DOHH2 (cell line): ENCODE results near the gene NRXN3.

Experiments
- H3F3A ChIP-seq: fragments of 200-600 bp; sonication (generic), shearing (Covaris generic); 2 replicates; pipeline ENCODE4 v1.6.0; 2016; ENCODE audit warnings: antibody characterized with exemption, mild to moderate bottlenecking; ENCODE audit not compliant: control insufficient read depth, insufficient read depth
- H3K27ac ChIP-seq: fragments of 200-600 bp; sonication (generic); 2 replicates; pipeline ENCODE4 v1.5.1; 2014; ENCODE audit warnings: low read depth, mild to moderate bottlenecking, low read length, moderate library complexity
- H3K27me3 ChIP-seq: fragments of 200-600 bp; sonication (generic); 2 replicates; pipeline ENCODE4 v1.6.1; 2014; ENCODE audit warnings: mild to moderate bottlenecking, low read length, mixed read lengths; ENCODE audit not compliant: control insufficient read depth
- H3K36me3 ChIP-seq: fragments of 200-600 bp; sonication (generic); 2 replicates; pipeline ENCODE4 v1.6.1; 2014; ENCODE audit warnings: mild to moderate bottlenecking, low read length, moderate library complexity, mixed read lengths; ENCODE audit not compliant: control insufficient read depth
- H3K4me1 ChIP-seq: fragments of 200-600 bp; sonication (generic); 2 replicates; pipeline ENCODE4 v1.6.1; 2014; ENCODE audit warnings: mild to moderate bottlenecking, low read length, mixed read lengths; ENCODE audit not compliant: control insufficient read depth
- H3K4me2 ChIP-seq: fragments of 200-600 bp; sonication (generic); 2 replicates; pipeline ENCODE4 v1.6.0; 2014; ENCODE audit warnings: mild to moderate bottlenecking, low read length, moderate library complexity
- H3K4me3 ChIP-seq: fragments of 200-600 bp; sonication (generic); 2 replicates; pipeline ENCODE4 v1.5.1; 2014; ENCODE audit warnings: mild to moderate bottlenecking, low read length, mixed read lengths
- H3K79me2 ChIP-seq: fragments of 200-600 bp; sonication (generic); 2 replicates; pipeline ENCODE4 v1.6.1; 2014; ENCODE audit warnings: mild to moderate bottlenecking, low read length, mixed read lengths; ENCODE audit not compliant: control insufficient read depth
- H3K9me2 ChIP-seq: fragments of 200-600 bp; sonication (generic); replicated peaks from 2 replicates; pipeline ENCODE4 v1.6.1; 2014; ENCODE audit warnings: mild to moderate bottlenecking, low read length, mixed read lengths; ENCODE audit not compliant: control insufficient read depth
- H3K9me3 ChIP-seq: fragments of 200-600 bp; sonication (generic); 2 replicates; pipeline ENCODE4 v1.6.1; 2014; ENCODE audit warnings: antibody characterized with exemption, low read length, mixed read lengths; ENCODE audit not compliant: control insufficient read depth, insufficient read depth
- H4K20me1 ChIP-seq: fragments of 200-600 bp; sonication (generic); 2 replicates; pipeline ENCODE4 v1.6.0; 2014; ENCODE audit warnings: low read depth, mild to moderate bottlenecking, antibody characterized with exemption, low read length, moderate library complexity; ENCODE audit not compliant: control insufficient read depth, insufficient read depth
- CTCF ChIP-seq: fragments of 200-600 bp; sonication (generic); IDR thresholded peaks from one replicate; pipeline ENCODE4 v1.5.1; 2014; ENCODE audit warnings: antibody characterized with exemption, mild to moderate bottlenecking, low read depth, low read length; ENCODE audit not compliant: poor library complexity, severe bottlenecking
- EZH2phosphoT487 ChIP-seq: fragments of 200-600 bp; sonication (generic); IDR thresholded peaks from 2 replicates; pipeline ENCODE4 v1.6.1; 2017; ENCODE audit warnings: borderline replicate concordance, mild to moderate bottlenecking, antibody characterized with exemption, low read length, moderate library complexity, mixed read lengths

The NRXN3 gene

GRCh38 chr14:78992867-78993266 is 822.7 kb downstream of the NRXN3 start:
- no peaks in the 10 kb centered on the region for H3K79me2 ChIP-seq
- no peaks in the 10 kb centered on the region for H3K36me3 ChIP-seq
- no peaks in the 10 kb centered on the region for H3K9me2 ChIP-seq
- no peak overlapping the region for H3K4me3 ChIP-seq
- no peaks in the 10 kb centered on the region for H3K9me3 ChIP-seq
- no peak overlapping the region for H3K27ac ChIP-seq
- H3K27me3 ChIP-seq, result no peaks in the 10 kb centered on the region
- H4K20me1 ChIP-seq, result no peaks in the 10 kb centered on the region
- H3K4me1 ChIP-seq, result no peaks in the 10 kb centered on the region
- H3F3A ChIP-seq, result no peaks in the 10 kb centered on the region
- TF ChIP-seq CTCF (no peak), EZH2phosphoT487 (no peak)
- no peak overlapping the region for H3K4me2 ChIP-seq

- no peak overlapping the region for H3K27ac ChIP-seq
- no peaks in the 10 kb centered on the region for H4K20me1 ChIP-seq
- no peaks in the 10 kb centered on the region for H3K9me3 ChIP-seq
- H3K36me3 ChIP-seq, result no peaks in the 10 kb centered on the region
- H3K27me3 ChIP-seq, result no peaks in the 10 kb centered on the region
- no peaks in the 10 kb centered on the region for H3K4me1 ChIP-seq
- no peak overlapping the region for H3K4me3 ChIP-seq
- no peaks in the 10 kb centered on the region for H3F3A ChIP-seq
- H3K9me2 ChIP-seq, result no peaks in the 10 kb centered on the region
- H3K4me2 ChIP-seq, result no peak overlapping the region
- TF ChIP-seq CTCF, result no peak
- TF ChIP-seq EZH2phosphoT487, result no peak
- no peaks in the 10 kb centered on the region for H3K79me2 ChIP-seq
Observed at GRCh38 chr14:78997811-78998210, 827.6 kb downstream of the NRXN3 start.

GRCh38 chr14:79009286-79009685 is 839.1 kb downstream of the NRXN3 start:
- H3F3A ChIP-seq, result no peaks in the 10 kb centered on the region
- no peaks in the 10 kb centered on the region for H3K9me2 ChIP-seq
- TF ChIP-seq CTCF, result no peak
- TF ChIP-seq EZH2phosphoT487, result no peak
- H3K4me3 ChIP-seq, result no peak overlapping the region
- H3K4me1 ChIP-seq, result no peaks in the 10 kb centered on the region
- no peaks in the 10 kb centered on the region for H3K36me3 ChIP-seq
- H3K27ac ChIP-seq, result no peak overlapping the region
- no peaks in the 10 kb centered on the region for H3K9me3 ChIP-seq
- no peaks in the 10 kb centered on the region for H3K27me3 ChIP-seq
- H4K20me1 ChIP-seq, result no peaks in the 10 kb centered on the region
- H3K79me2 ChIP-seq, result no peaks in the 10 kb centered on the region
- H3K4me2 ChIP-seq, result no peak overlapping the region
